ENCODE measurements around the gene LPP.
A peak's percentile ranks its signal among the peaks of the same experiment; 100 is the strongest.

The LPP gene

DNA sequence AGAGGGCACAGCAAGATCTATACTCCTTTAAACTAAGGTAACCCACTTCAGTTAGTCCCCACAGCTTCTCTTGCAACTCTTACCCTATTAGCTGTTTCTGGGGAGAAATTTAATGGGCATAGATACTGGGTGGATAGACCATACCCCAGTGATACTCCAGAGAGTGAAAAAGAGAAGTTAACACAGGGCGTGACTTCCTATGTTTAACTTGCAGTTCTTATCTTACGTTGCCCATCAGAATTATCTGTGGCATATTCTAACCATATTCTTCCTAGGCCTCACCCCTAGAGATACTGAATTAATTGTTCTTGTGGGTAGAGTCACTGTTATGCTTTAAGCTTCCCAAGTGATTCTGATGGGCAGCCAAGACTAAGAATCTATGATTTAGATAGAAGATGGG is 532.4 kb downstream of the LPP start:
- WGBS (ENCODE audit: extremely low coverage, insufficient coverage, low lambda C conversion rate) = no CpG with 5 or more reads among the region's 2 CpGs
- Histone ChIP-seq H3K18ac (ENCODE audit: low read length) (no peak overlapping the region), H2AK5ac (ENCODE audit: low read length) (no peak overlapping the region), H3K9ac (ENCODE audit: low read length) (no peak overlapping the region), H4K5ac (ENCODE audit: low read length) (no peak overlapping the region), H3K79me1 (ENCODE audit: low read length) (no peaks in the 10 kb centered on the region), H4K8ac (ENCODE audit: low read depth, low read length) (no peak overlapping the region), H3K27me3 (ENCODE audit: insufficient read depth, low read length, poor library complexity) (no peaks in the 10 kb centered on the region), H2BK15ac (replicated peaks; ENCODE audit: low read depth) (no peak overlapping the region), H3K4me2 (ENCODE audit: low read length) (no peak overlapping the region), H3K79me2 (ENCODE audit: control insufficient read depth, insufficient read depth, low read length) (no peaks in the 10 kb centered on the region), H2BK5ac (ENCODE audit: low read length) (no peak overlapping the region), H3K4me1 (ENCODE audit: control insufficient read depth, low read depth, low read length) (peaks cover 2% of the 10 kb centered on the region), H3K23ac (ENCODE audit: low read length) (no peak overlapping the region), H3K27ac (ENCODE audit: low read depth, low read length) (no peak overlapping the region), H2BK120ac (ENCODE audit: low read depth, low read length) (no peak overlapping the region), H3K56ac (ENCODE audit: low read length) (no peak overlapping the region), H3K4me3 (ENCODE audit: low read length) (no peak overlapping the region), H3K4ac (ENCODE audit: low read depth, low read length) (no peak overlapping the region), H3K36me3 (ENCODE audit: control insufficient read depth, insufficient read depth, low read length) (no peaks in the 10 kb centered on the region)
- DNase-seq = no peak

DNA sequence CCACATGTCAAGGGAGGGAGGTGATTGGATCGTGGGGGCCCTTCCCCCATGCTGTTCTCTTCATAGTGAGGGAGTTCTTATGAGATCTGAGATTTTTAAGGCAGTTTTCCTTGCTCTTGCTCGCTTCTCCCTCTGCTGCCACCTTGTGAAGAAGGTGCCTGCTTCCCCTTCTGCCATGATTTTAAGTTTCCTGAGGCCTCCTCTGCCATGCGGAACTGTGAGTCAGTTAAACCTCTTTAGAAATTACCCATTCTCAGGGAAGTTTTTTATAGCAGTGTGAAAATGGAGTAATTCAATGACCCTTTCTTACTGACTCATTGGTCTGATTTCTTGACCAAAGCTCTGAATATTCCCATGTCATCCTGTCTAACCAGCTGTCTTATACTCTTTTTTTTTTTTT is 533.4 kb downstream of the LPP start:
- Histone ChIP-seq H3K27ac (ENCODE audit: low read depth, low read length) (no peak overlapping the region), H3K36me3 (ENCODE audit: control insufficient read depth, insufficient read depth, low read length) (no peaks in the 10 kb centered on the region), H2BK120ac (ENCODE audit: low read depth, low read length) (no peak overlapping the region), H2BK15ac (replicated peaks; ENCODE audit: low read depth) (no peak overlapping the region), H3K18ac (ENCODE audit: low read length) (no peak overlapping the region), H3K9ac (ENCODE audit: low read length) (no peak overlapping the region), H3K4ac (ENCODE audit: low read depth, low read length) (no peak overlapping the region), H2BK5ac (ENCODE audit: low read length) (no peak overlapping the region), H3K79me2 (ENCODE audit: control insufficient read depth, insufficient read depth, low read length) (no peaks in the 10 kb centered on the region), H3K4me3 (ENCODE audit: low read length) (no peak overlapping the region), H4K5ac (ENCODE audit: low read length) (no peak overlapping the region), H3K4me1 (ENCODE audit: control insufficient read depth, low read depth, low read length) (peaks cover 2% of the 10 kb centered on the region), H3K23ac (ENCODE audit: low read length) (no peak overlapping the region), H3K79me1 (ENCODE audit: low read length) (no peaks in the 10 kb centered on the region), H2AK5ac (ENCODE audit: low read length) (no peak overlapping the region), H3K27me3 (ENCODE audit: insufficient read depth, low read length, poor library complexity) (no peaks in the 10 kb centered on the region), H3K4me2 (ENCODE audit: low read length) (no peak overlapping the region), H4K8ac (ENCODE audit: low read depth, low read length) (no peak overlapping the region), H3K56ac (ENCODE audit: low read length) (no peak overlapping the region)
- WGBS (ENCODE audit: extremely low coverage, insufficient coverage, low lambda C conversion rate) = no CpG with 5 or more reads among the region's 3 CpGs
- peak; percentile 55 for DNase-seq

DNA sequence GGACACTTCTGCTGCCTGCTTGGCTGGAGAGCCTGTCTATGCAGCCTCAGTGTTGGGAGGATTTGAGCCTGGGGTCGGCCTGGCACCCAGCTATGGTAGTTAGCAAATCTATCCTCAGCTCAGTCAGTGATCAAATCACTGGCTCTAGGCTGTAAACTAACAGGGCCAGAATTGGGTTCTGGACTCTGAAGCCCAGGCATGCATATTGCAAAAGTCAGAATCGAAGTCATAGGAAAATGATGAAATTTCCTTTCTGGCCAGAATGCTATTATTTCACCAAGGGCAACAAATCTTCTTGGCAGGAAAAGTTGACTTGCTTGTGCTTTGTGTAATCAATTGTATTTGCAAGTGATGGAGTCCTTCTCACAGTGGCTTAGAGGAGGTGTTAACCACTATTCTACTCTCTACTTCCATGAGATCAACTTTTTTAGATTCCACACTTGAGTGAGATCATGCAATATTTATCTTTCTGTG is 535.2 kb downstream of the LPP start:
- DNase-seq = no peak
- Histone ChIP-seq H3K79me1 (ENCODE audit: low read length) (no peaks in the 10 kb centered on the region), H4K8ac (ENCODE audit: low read depth, low read length) (no peak overlapping the region), H3K4me3 (ENCODE audit: low read length) (no peak overlapping the region), H3K4me1 (ENCODE audit: control insufficient read depth, low read depth, low read length) (peaks cover 2% of the 10 kb centered on the region), H3K4me2 (ENCODE audit: low read length) (no peak overlapping the region), H3K18ac (ENCODE audit: low read length) (no peak overlapping the region), H3K27me3 (ENCODE audit: insufficient read depth, low read length, poor library complexity) (no peaks in the 10 kb centered on the region), H3K79me2 (ENCODE audit: control insufficient read depth, insufficient read depth, low read length) (no peaks in the 10 kb centered on the region), H2BK15ac (replicated peaks; ENCODE audit: low read depth) (no peak overlapping the region), H3K56ac (ENCODE audit: low read length) (no peak overlapping the region), H3K4ac (ENCODE audit: low read depth, low read length) (no peak overlapping the region), H3K27ac (ENCODE audit: low read depth, low read length) (no peak overlapping the region), H2BK120ac (ENCODE audit: low read depth, low read length) (no peak overlapping the region), H4K5ac (ENCODE audit: low read length) (no peak overlapping the region), H3K9ac (ENCODE audit: low read length) (no peak overlapping the region), H3K23ac (ENCODE audit: low read length) (no peak overlapping the region), H3K36me3 (ENCODE audit: control insufficient read depth, insufficient read depth, low read length) (no peaks in the 10 kb centered on the region), H2AK5ac (ENCODE audit: low read length) (no peak overlapping the region), H2BK5ac (ENCODE audit: low read length) (no peak overlapping the region)
- WGBS (ENCODE audit: extremely low coverage, insufficient coverage, low lambda C conversion rate) = no CpG with 5 or more reads among the region's 2 CpGs

DNA sequence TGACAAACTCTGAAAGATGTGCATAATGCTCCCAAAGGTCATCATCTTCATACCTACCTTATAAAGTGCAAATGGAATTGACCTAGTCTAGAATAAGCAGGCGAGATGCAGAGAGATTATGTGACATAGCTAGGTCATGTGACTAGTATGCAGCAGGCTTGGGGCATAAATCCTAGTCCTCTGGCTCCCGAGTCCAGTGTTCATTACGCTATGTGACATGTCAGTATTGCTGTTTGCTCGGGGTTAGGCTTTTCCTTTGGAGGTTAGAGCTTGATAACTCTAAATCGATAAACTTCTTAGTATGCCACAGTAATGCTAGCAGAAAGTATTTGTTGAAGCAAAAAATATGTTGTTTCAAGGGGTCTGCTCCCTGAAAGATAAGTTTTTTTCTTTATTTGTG is 536.1 kb downstream of the LPP start:
- H3K36me3 ChIP-seq (ENCODE audit: control insufficient read depth, insufficient read depth, low read length) = no peaks in the 10 kb centered on the region
- no peak overlapping the region for H3K4me3 ChIP-seq (ENCODE audit: low read length)
- no peak overlapping the region for H2BK15ac ChIP-seq (replicated peaks; ENCODE audit: low read depth)
- H3K4me2 ChIP-seq (ENCODE audit: low read length) = no peak overlapping the region
- H3K79me1 ChIP-seq (ENCODE audit: low read length) = no peaks in the 10 kb centered on the region
- no peak overlapping the region for H3K9ac ChIP-seq (ENCODE audit: low read length)
- no peak overlapping the region for H3K23ac ChIP-seq (ENCODE audit: low read length)
- H4K5ac ChIP-seq (ENCODE audit: low read length) = no peak overlapping the region
- H4K8ac ChIP-seq (ENCODE audit: low read depth, low read length) = no peak overlapping the region
- no peak overlapping the region for H3K27ac ChIP-seq (ENCODE audit: low read depth, low read length)
- no peak overlapping the region for H3K18ac ChIP-seq (ENCODE audit: low read length)
- H2BK120ac ChIP-seq (ENCODE audit: low read depth, low read length) = no peak overlapping the region
- no peak overlapping the region for H3K56ac ChIP-seq (ENCODE audit: low read length)
- H3K4me1 ChIP-seq (ENCODE audit: control insufficient read depth, low read depth, low read length) = peaks cover 2% of the 10 kb centered on the region
- H3K4ac ChIP-seq (ENCODE audit: low read depth, low read length) = no peak overlapping the region
- no peak overlapping the region for H2AK5ac ChIP-seq (ENCODE audit: low read length)
- no peak overlapping the region for H2BK5ac ChIP-seq (ENCODE audit: low read length)
- no CpG with 5 or more reads among the region's 5 CpGs for WGBS (ENCODE audit: extremely low coverage, insufficient coverage, low lambda C conversion rate)
- no peak for DNase-seq
- H3K79me2 ChIP-seq (ENCODE audit: control insufficient read depth, insufficient read depth, low read length) = no peaks in the 10 kb centered on the region
- no peaks in the 10 kb centered on the region for H3K27me3 ChIP-seq (ENCODE audit: insufficient read depth, low read length, poor library complexity)

DNA sequence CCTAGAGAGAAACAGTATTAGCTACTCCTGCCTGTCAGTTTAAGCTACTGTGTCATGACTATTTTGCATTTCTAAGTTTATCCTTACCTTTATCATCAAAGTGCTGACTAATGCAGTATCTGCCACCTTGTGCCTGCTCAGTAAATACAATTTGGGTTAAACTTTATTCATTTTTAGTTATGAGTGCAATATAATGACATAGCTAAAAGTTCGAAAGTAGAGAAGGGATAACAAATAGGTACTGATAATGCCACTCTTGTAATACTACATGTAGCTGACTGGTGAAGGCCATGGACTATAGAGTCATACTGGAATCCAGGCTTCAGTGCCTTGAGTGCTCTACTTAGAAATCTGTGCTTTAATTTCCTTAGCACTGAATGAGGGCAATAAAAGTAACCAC is 537.0 kb downstream of the LPP start:
- Histone ChIP-seq H2BK5ac (ENCODE audit: low read length) (no peak overlapping the region), H2BK120ac (ENCODE audit: low read depth, low read length) (no peak overlapping the region), H3K27me3 (ENCODE audit: insufficient read depth, low read length, poor library complexity) (no peaks in the 10 kb centered on the region), H3K4ac (ENCODE audit: low read depth, low read length) (no peak overlapping the region), H3K36me3 (ENCODE audit: control insufficient read depth, insufficient read depth, low read length) (no peaks in the 10 kb centered on the region), H3K4me2 (ENCODE audit: low read length) (no peak overlapping the region), H3K18ac (ENCODE audit: low read length) (no peak overlapping the region), H3K79me1 (ENCODE audit: low read length) (no peaks in the 10 kb centered on the region), H3K23ac (ENCODE audit: low read length) (no peak overlapping the region), H3K56ac (ENCODE audit: low read length) (no peak overlapping the region), H3K27ac (ENCODE audit: low read depth, low read length) (no peak overlapping the region), H2BK15ac (replicated peaks; ENCODE audit: low read depth) (no peak overlapping the region), H4K5ac (ENCODE audit: low read length) (no peak overlapping the region), H3K79me2 (ENCODE audit: control insufficient read depth, insufficient read depth, low read length) (no peaks in the 10 kb centered on the region), H3K9ac (ENCODE audit: low read length) (no peak overlapping the region), H3K4me1 (ENCODE audit: control insufficient read depth, low read depth, low read length) (peaks cover 2% of the 10 kb centered on the region), H3K4me3 (ENCODE audit: low read length) (no peak overlapping the region), H2AK5ac (ENCODE audit: low read length) (no peak overlapping the region), H4K8ac (ENCODE audit: low read depth, low read length) (no peak overlapping the region)
- WGBS (ENCODE audit: extremely low coverage, insufficient coverage, low lambda C conversion rate) = no CpG with 5 or more reads among the region's 1 CpG
- DNase-seq = no peak

DNA sequence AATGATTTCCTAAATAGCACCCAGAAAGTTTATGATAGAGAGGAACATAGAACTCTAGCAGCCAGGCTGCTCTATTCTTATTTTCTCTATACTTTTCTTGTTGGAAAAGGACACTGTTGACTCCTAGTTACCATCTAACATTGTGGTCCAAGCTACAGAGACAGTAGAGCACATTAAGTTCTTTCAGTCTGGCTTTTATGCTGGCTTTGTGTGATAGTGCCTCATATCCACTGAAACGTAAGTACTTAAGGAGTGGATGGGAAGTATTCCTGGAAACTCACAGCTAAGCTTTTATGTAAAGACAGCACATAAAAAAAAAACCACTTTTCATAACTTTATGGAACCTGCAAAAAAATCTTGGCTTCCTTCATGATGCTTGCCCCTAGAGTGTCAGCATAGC is 537.7 kb downstream of the LPP start:
- Histone ChIP-seq H3K36me3 (ENCODE audit: control insufficient read depth, insufficient read depth, low read length) (no peaks in the 10 kb centered on the region), H2AK5ac (ENCODE audit: low read length) (no peak overlapping the region), H3K4ac (ENCODE audit: low read depth, low read length) (no peak overlapping the region), H3K18ac (ENCODE audit: low read length) (no peak overlapping the region), H3K4me2 (ENCODE audit: low read length) (no peak overlapping the region), H4K5ac (ENCODE audit: low read length) (no peak overlapping the region), H3K4me3 (ENCODE audit: low read length) (no peak overlapping the region), H2BK15ac (replicated peaks; ENCODE audit: low read depth) (no peak overlapping the region), H3K56ac (ENCODE audit: low read length) (no peak overlapping the region), H3K79me2 (ENCODE audit: control insufficient read depth, insufficient read depth, low read length) (no peaks in the 10 kb centered on the region), H3K27ac (ENCODE audit: low read depth, low read length) (no peak overlapping the region), H3K4me1 (ENCODE audit: control insufficient read depth, low read depth, low read length) (peaks cover 2% of the 10 kb centered on the region), H2BK5ac (ENCODE audit: low read length) (no peak overlapping the region), H3K79me1 (ENCODE audit: low read length) (no peaks in the 10 kb centered on the region), H4K8ac (ENCODE audit: low read depth, low read length) (no peak overlapping the region), H3K23ac (ENCODE audit: low read length) (no peak overlapping the region), H3K27me3 (ENCODE audit: insufficient read depth, low read length, poor library complexity) (no peaks in the 10 kb centered on the region), H2BK120ac (ENCODE audit: low read depth, low read length) (no peak overlapping the region), H3K9ac (ENCODE audit: low read length) (no peak overlapping the region)
- WGBS (ENCODE audit: extremely low coverage, insufficient coverage, low lambda C conversion rate) = no CpG with 5 or more reads among the region's 1 CpG
- no peak for DNase-seq
